Measurements from ENCODE around the gene IQGAP2.

IQGAP2 gene

GRCh38 chr5:76402886-76403765 lies at the start of gene IQGAP2:
IQGAP2 (plus strand) TSS chr5:76403285; CDS start chr5:76403546, 261 bp downstream.
- peak; percentile 79 for TF ChIP-seq CTCF (IDR thresholded peaks at IDR 0.05; ENCODE audit: low read depth, low read length, poor library complexity, severe bottlenecking)
- TF ChIP-seq EZH2phosphoT487 (IDR thresholded peaks at IDR 0.05; ENCODE audit: borderline replicate concordance, low read length): no peak
- no peaks in the 10 kb centered on the region for H3K27me3 ChIP-seq (ENCODE audit: control insufficient read depth, low read length)
- H3K4me3 ChIP-seq (ENCODE audit: low read length): peak within 1 kb of the TSS; percentile 80
- H3K4me1 ChIP-seq (ENCODE audit: control insufficient read depth, low read length): peaks cover 68% of the 10 kb centered on the region
- peaks cover 35% of the 10 kb centered on the region for H3F3A ChIP-seq (ENCODE audit: control insufficient read depth, insufficient read depth)
- H3K36me3 ChIP-seq (ENCODE audit: control insufficient read depth, low read length): peaks cover 12% of the 10 kb centered on the region
- H3K9me3 ChIP-seq (ENCODE audit: control insufficient read depth, insufficient read depth, low read length): no peaks in the 10 kb centered on the region
- H3K9me2 ChIP-seq (replicated peaks; ENCODE audit: control insufficient read depth, low read length): no peaks in the 10 kb centered on the region
- H3K79me2 ChIP-seq (ENCODE audit: control insufficient read depth, low read length): peaks cover 47% of the 10 kb centered on the region
- H3K4me2 ChIP-seq (ENCODE audit: low read length): peak within 1 kb of the TSS; percentile 95
- H4K20me1 ChIP-seq (ENCODE audit: control insufficient read depth, insufficient read depth, low read depth, low read length): no peaks in the 10 kb centered on the region
- H3K27ac ChIP-seq (ENCODE audit: low read depth, low read length): peak within 1 kb of the TSS; percentile 94

- Histone ChIP-seq H3K27ac (ENCODE audit: low read depth, low read length) (no peak overlapping the region), H3K36me3 (ENCODE audit: control insufficient read depth, low read length) (no peaks in the 10 kb centered on the region), H3K79me2 (ENCODE audit: control insufficient read depth, low read length) (no peaks in the 10 kb centered on the region), H3K4me2 (ENCODE audit: low read length) (no peak overlapping the region), H3K4me3 (ENCODE audit: low read length) (no peak overlapping the region), H3F3A (ENCODE audit: control insufficient read depth, insufficient read depth) (0 out of 2 replicates have a peak, but pooled peaks cover 6% of the 10 kb centered on the region), H3K4me1 (ENCODE audit: control insufficient read depth, low read length) (peaks cover 31% of the 10 kb centered on the region), H3K9me2 (replicated peaks; ENCODE audit: control insufficient read depth, low read length) (no peaks in the 10 kb centered on the region), H3K27me3 (ENCODE audit: control insufficient read depth, low read length) (no peaks in the 10 kb centered on the region), H4K20me1 (ENCODE audit: control insufficient read depth, insufficient read depth, low read depth, low read length) (no peaks in the 10 kb centered on the region), H3K9me3 (ENCODE audit: control insufficient read depth, insufficient read depth, low read length) (no peaks in the 10 kb centered on the region)
- no peak for TF ChIP-seq CTCF (IDR thresholded peaks at IDR 0.05; ENCODE audit: low read depth, low read length, poor library complexity, severe bottlenecking)
- TF ChIP-seq EZH2phosphoT487 (IDR thresholded peaks at IDR 0.05; ENCODE audit: borderline replicate concordance, low read length): no peak
These were observed 46.2 kb upstream of the IQGAP2 start for GRCh38 chr5:76356887-76357286.

GRCh38 chr5:76363352-76364225 lies 39.5 kb upstream of the IQGAP2 start:
- Histone ChIP-seq H3K9me3 (ENCODE audit: control insufficient read depth, insufficient read depth, low read length) (no peaks in the 10 kb centered on the region), H3F3A (ENCODE audit: control insufficient read depth, insufficient read depth) (no peaks in the 10 kb centered on the region), H3K27ac (ENCODE audit: low read depth, low read length) (no peak overlapping the region), H3K4me3 (ENCODE audit: low read length) (no peak overlapping the region), H3K4me1 (ENCODE audit: control insufficient read depth, low read length) (peaks cover 48% of the 10 kb centered on the region), H4K20me1 (ENCODE audit: control insufficient read depth, insufficient read depth, low read depth, low read length) (no peaks in the 10 kb centered on the region), H3K4me2 (ENCODE audit: low read length) (no peak overlapping the region), H3K79me2 (ENCODE audit: control insufficient read depth, low read length) (no peaks in the 10 kb centered on the region), H3K9me2 (replicated peaks; ENCODE audit: control insufficient read depth, low read length) (no peaks in the 10 kb centered on the region), H3K36me3 (ENCODE audit: control insufficient read depth, low read length) (no peaks in the 10 kb centered on the region), H3K27me3 (ENCODE audit: control insufficient read depth, low read length) (no peaks in the 10 kb centered on the region)
- no peak for TF ChIP-seq CTCF (IDR thresholded peaks at IDR 0.05; ENCODE audit: low read depth, low read length, poor library complexity, severe bottlenecking)
- no peak for TF ChIP-seq EZH2phosphoT487 (IDR thresholded peaks at IDR 0.05; ENCODE audit: borderline replicate concordance, low read length)

Measured in DOHH2 (cell line).